ENCODE measurements around the gene BORCS6. TPM values are rescaled to one million over a fixed set of nuclear protein-coding genes. Genes with fewer than 3 reads are reported as not detected.

Gene BORCS6
- total and polyA plus RNA-seq, 9 of the 15 experiments (the other 6 are each of a cell fraction or from before 2014, with no cell fraction given): 0.01 to 7.4 (median 2.3) TPM

DNA sequence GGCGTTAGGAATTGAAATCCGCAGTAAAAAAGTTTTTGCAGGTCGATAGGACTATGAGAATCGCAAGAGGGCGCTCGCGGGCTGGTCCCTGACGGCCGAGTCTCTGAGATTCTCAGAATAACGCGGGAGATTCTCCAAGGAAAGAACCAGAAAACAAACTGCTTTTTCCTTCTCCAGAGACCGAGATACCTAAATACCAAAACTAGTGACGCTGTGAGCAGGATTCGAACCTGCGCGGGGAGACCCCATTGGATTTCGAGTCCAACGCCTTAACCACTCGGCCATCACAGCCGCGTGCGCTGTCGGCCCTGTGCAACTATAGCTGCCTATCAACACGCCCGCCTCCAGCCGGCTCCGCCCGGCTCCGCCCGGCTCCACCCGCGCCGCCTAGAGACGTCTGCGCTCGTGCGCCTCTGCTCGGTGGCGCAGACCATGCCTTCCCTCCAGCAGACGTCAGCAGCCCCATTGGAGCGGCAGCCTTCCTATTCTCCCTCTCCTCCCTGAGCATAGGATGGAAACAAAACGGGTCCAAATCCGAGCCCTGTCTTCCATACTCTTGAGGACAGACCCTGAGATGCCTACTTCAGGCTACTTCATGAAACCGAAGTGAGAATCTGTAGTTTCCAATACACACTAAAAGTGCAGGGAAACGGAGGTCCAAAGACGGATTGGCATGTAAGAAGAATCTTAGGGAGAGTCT, 51.2 kb downstream of the BORCS6 start (continued):
- TF ChIP-seq, protein P1, sequence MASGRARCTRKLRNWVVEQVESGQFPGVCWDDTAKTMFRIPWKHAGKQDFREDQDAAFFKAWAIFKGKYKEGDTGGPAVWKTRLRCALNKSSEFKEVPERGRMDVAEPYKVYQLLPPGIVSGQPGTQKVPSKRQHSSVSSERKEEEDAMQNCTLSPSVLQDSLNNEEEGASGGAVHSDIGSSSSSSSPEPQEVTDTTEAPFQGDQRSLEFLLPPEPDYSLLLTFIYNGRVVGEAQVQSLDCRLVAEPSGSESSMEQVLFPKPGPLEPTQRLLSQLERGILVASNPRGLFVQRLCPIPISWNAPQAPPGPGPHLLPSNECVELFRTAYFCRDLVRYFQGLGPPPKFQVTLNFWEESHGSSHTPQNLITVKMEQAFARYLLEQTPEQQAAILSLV (tag; IDR thresholded peaks at IDR 0.05): no peak
- TF ChIP-seq KDM2B (CRISPR knock-in tag; IDR thresholded peaks at IDR 0.05): no peak
- TF ChIP-seq ZNF445 (CRISPR knock-in tag; IDR thresholded peaks at IDR 0.05; ENCODE audit: low read depth): no peak
- peak; percentile 63 for TF ChIP-seq NFIC (IDR thresholded peaks at IDR 0.05)
- no peak for TF ChIP-seq THAP7 (CRISPR knock-in tag; IDR thresholded peaks at IDR 0.05)
- TF ChIP-seq CBFB (CRISPR knock-in tag; IDR thresholded peaks at IDR 0.05): no peak; the same call in 1 of the 2 replicates
- TF ChIP-seq ZNF583 (CRISPR knock-in tag; IDR thresholded peaks at IDR 0.05): 0 out of 2 replicates have a peak, but pooled peaks have one; percentile 12
- TF ChIP-seq ZNF408 (CRISPR knock-in tag; IDR thresholded peaks at IDR 0.05; ENCODE audit: low read depth): no peak
- no peak for TF ChIP-seq ZNF561 (CRISPR knock-in tag; conservative IDR thresholded peaks at IDR 0.05)
- no peak for TF ChIP-seq HSF4 (CRISPR knock-in tag; IDR thresholded peaks at IDR 0.05; ENCODE audit: borderline replicate concordance)
- TF ChIP-seq ZEB2 (IDR thresholded peaks at IDR 0.05): 0 out of 2 replicates have a peak, but pooled peaks have one; percentile 7
- peak; percentile 36 to 60; a peak in 1 of 4 replicates for TF ChIP-seq RCOR1 (IDR thresholded peaks at IDR 0.05; ENCODE audit: borderline replicate concordance in 1 of 2, low read depth in 2 of 2, low read length in 2 of 2)
- peak; percentile 99 for TF ChIP-seq POLR2H (tag; IDR thresholded peaks at IDR 0.05; ENCODE audit: low read depth)
- no peak for TF ChIP-seq ZNF584 (CRISPR knock-in tag; IDR thresholded peaks at IDR 0.05; ENCODE audit: low read depth)
- TF ChIP-seq RERE (CRISPR knock-in tag; IDR thresholded peaks at IDR 0.05; ENCODE audit: borderline replicate concordance): no peak
- peak; percentile 80 for TF ChIP-seq CTBP1 (IDR thresholded peaks at IDR 0.05; ENCODE audit: borderline replicate concordance)
- TF ChIP-seq NBN (IDR thresholded peaks at IDR 0.05; ENCODE audit: low read depth): peak; percentile 40; the same call in 1 of the 2 replicates
- peak; percentile 81 for TF ChIP-seq BHLHE40 (IDR thresholded peaks at IDR 0.05; ENCODE audit: low read length)
- TF ChIP-seq MTA3 (IDR thresholded peaks at IDR 0.05; ENCODE audit: borderline replicate concordance): 0 out of 2 replicates have a peak, but pooled peaks have one; percentile 23
- no peak for TF ChIP-seq KLF10 (CRISPR knock-in tag; IDR thresholded peaks at IDR 0.05)
- TF ChIP-seq ELF4 (CRISPR knock-in tag; IDR thresholded peaks at IDR 0.05): no peak
- TF ChIP-seq ZNF184 (CRISPR knock-in tag; IDR thresholded peaks at IDR 0.05): no peak
- peak; percentile 76 for TF ChIP-seq RB1 (IDR thresholded peaks at IDR 0.05; ENCODE audit: low read depth)
